ENCODE measurements around the gene RNF169.
"Not testable (repeated sequence)": the region's sequence is repeated elsewhere in the genome, so short reads cannot be mapped to it uniquely, and the experiment has no call there.

The RNF169 gene

GRCh38 chr11:74755395-74755995 is 6.8 kb downstream of the RNF169 start:
- TF ChIP-seq CTCF (conservative IDR thresholded peaks at IDR 0.05) = no peak
- no peak overlapping the region for H3K27ac ChIP-seq

GRCh38 chr11:74756571-74756970 is 7.9 kb downstream of the RNF169 start:
- no peak for TF ChIP-seq CTCF (conservative IDR thresholded peaks at IDR 0.05)
- H3K27ac ChIP-seq = no peak overlapping the region

- H3K27ac ChIP-seq = no peak overlapping the region
- TF ChIP-seq CTCF (conservative IDR thresholded peaks at IDR 0.05) = no peak
Observed at GRCh38 chr11:74766905-74767304, 18.3 kb downstream of the RNF169 start.

- not testable (repeated sequence) for H3K27ac ChIP-seq
Observed at GRCh38 chr11:74768172-74768651, 19.6 kb downstream of the RNF169 start.

- no peak for TF ChIP-seq CTCF (conservative IDR thresholded peaks at IDR 0.05)
- no peak overlapping the region for H3K27ac ChIP-seq
Observed at GRCh38 chr11:74769055-74769707, 20.5 kb downstream of the RNF169 start.

GRCh38 chr11:74770456-74770855 is 21.8 kb downstream of the RNF169 start:
- H3K27ac ChIP-seq = no peak overlapping the region
- no peak for TF ChIP-seq CTCF (conservative IDR thresholded peaks at IDR 0.05)

- H3K27ac ChIP-seq = no peak overlapping the region
- TF ChIP-seq CTCF (conservative IDR thresholded peaks at IDR 0.05) = no peak
Observed at GRCh38 chr11:74771139-74771538, 22.5 kb downstream of the RNF169 start.

- TF ChIP-seq CTCF (conservative IDR thresholded peaks at IDR 0.05) = no peak
- H3K27ac ChIP-seq = no peak overlapping the region
Observed at GRCh38 chr11:74773476-74773875, 24.8 kb downstream of the RNF169 start.

All from VCaP (cell line).